Measurements from ENCODE around the gene SKIC8.

SKIC8 gene

DNA sequence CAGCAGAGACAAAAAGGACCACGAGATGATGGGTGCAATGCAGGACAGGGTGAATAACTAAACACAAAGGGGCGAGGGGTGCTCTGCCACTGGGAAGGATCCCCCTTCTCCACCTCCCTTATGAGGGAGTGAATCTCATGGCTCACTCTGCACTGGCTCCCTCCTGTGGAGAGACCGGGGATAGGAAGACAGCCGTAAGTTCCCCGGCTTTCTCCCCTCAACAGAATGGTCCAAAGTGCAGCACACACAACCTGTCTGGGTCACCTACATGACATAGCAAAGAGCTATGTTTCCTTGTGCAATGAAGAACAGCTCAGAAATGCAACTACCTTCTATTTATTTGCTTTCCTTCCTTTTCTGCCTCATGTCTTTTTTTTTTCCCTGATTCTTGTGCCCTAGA, 57.3 kb downstream of the SKIC8 start:
- Histone ChIP-seq H3K4me2 (ENCODE audit: insufficient read depth, low read length, poor library complexity, severe bottlenecking) (no peak overlapping the region), H2BK5ac (ENCODE audit: low read length) (no peak overlapping the region), H2AFZ (ENCODE audit: low read length) (no peak overlapping the region), H3K27me3 (ENCODE audit: control insufficient read depth in 3 of 3, insufficient read depth in 3 of 3, low read depth in 1 of 3, low read length in 3 of 3) (no peaks in the 10 kb centered on the region), H2BK15ac (ENCODE audit: low read length) (no peak overlapping the region), H3K23ac (ENCODE audit: low read depth, low read length, poor library complexity) (no peak overlapping the region), H3K14ac (ENCODE audit: low read length) (no peak overlapping the region), H4K91ac (ENCODE audit: low read depth, low read length, poor library complexity) (no peak overlapping the region), H2BK120ac (ENCODE audit: low read depth, low read length) (no peak overlapping the region), H3K9me3 (replicated peaks in 1 of 2; ENCODE audit: control insufficient read depth in 2 of 2, insufficient read depth in 1 of 2, low read depth in 1 of 2, low read length in 2 of 2) (peaks cover 0 to 2% of the 10 kb centered on the region in 2 donors), H3K4me1 (ENCODE audit: control insufficient read depth in 2 of 2, insufficient read depth in 1 of 2, low read depth in 1 of 2, low read length in 2 of 2) (peaks cover 3 to 5% of the 10 kb centered on the region in 2 donors), H3K36me3 (replicated peaks in 1 of 2; ENCODE audit: control insufficient read depth in 2 of 2, insufficient read depth in 2 of 2, low read length in 2 of 2) (no peaks in the 10 kb centered on the region), H3K79me1 (ENCODE audit: low read depth, low read length) (no peaks in the 10 kb centered on the region), H3K4me3 (ENCODE audit: low read length in 2 of 2) (no peak overlapping the region), H3K18ac (ENCODE audit: low read length) (no peak overlapping the region), H3K9ac (ENCODE audit: low read depth, low read length, poor library complexity) (no peak overlapping the region), H4K8ac (ENCODE audit: low read depth, low read length) (no peak overlapping the region), H3K4ac (ENCODE audit: low read length) (no peak overlapping the region), H2AK5ac (ENCODE audit: low read depth, low read length) (no peak overlapping the region), H3K27ac (replicated peaks; ENCODE audit: low read length) (no peak overlapping the region), H2BK12ac (ENCODE audit: low read length) (no peak overlapping the region)
- peak; percentile 12 for DNase-seq (ENCODE audit: low spot score)
- no CpG with 5 or more reads among the region's 5 CpGs for WGBS, 2 donors (ENCODE audit: extremely low coverage in 2 of 2, insufficient read length in 2 of 2, insufficient replicate concordance in 1 of 2)

DNA sequence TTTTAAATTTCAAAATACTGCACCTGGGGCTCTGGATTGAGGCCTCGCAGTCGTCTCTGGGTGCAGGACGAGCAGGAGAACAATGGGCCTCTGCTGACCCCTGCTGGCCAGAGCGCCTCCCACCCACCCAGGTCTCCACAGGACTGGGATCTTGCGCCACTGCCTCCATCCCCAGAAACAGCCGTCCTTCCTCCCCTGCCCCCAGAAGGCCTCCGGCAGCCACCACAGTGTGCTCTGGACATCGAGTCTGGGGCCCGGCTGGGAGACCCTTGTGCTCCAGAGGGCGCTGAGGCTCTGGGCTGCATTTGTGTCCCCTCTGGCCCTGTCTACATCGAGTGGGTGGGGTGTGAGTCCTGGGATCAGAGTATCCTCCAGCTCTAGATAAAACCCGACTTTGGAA, 58.4 kb downstream of the SKIC8 start:
- Histone ChIP-seq H2AFZ (ENCODE audit: low read length) (peak overlapping the region; percentile 91), H4K91ac (ENCODE audit: low read depth, low read length, poor library complexity) (no peak overlapping the region), H3K79me1 (ENCODE audit: low read depth, low read length) (no peaks in the 10 kb centered on the region), H3K23ac (ENCODE audit: low read depth, low read length, poor library complexity) (no peak overlapping the region), H2BK120ac (ENCODE audit: low read depth, low read length) (no peak overlapping the region), H3K9ac (ENCODE audit: low read depth, low read length, poor library complexity) (no peak overlapping the region), H3K18ac (ENCODE audit: low read length) (peak overlapping the region; percentile 20), H3K36me3 (replicated peaks in 1 of 2; ENCODE audit: control insufficient read depth in 2 of 2, insufficient read depth in 2 of 2, low read length in 2 of 2) (no peaks in the 10 kb centered on the region), H2BK5ac (ENCODE audit: low read length) (no peak overlapping the region), H2AK5ac (ENCODE audit: low read depth, low read length) (no peak overlapping the region), H3K4me1 (ENCODE audit: control insufficient read depth in 2 of 2, insufficient read depth in 1 of 2, low read depth in 1 of 2, low read length in 2 of 2) (peaks cover 3 to 5% of the 10 kb centered on the region in 2 donors), H3K4me2 (ENCODE audit: insufficient read depth, low read length, poor library complexity, severe bottlenecking) (no peak overlapping the region), H3K4me3 (ENCODE audit: low read length in 2 of 2) (peak overlapping the region in 1 of 2 donors; percentile 32), H3K27me3 (ENCODE audit: control insufficient read depth in 3 of 3, insufficient read depth in 3 of 3, low read depth in 1 of 3, low read length in 3 of 3) (no peaks in the 10 kb centered on the region), H3K27ac (replicated peaks; ENCODE audit: low read length) (no peak overlapping the region), H4K8ac (ENCODE audit: low read depth, low read length) (no peak overlapping the region), H3K14ac (ENCODE audit: low read length) (no peak overlapping the region), H3K9me3 (replicated peaks in 1 of 2; ENCODE audit: control insufficient read depth in 2 of 2, insufficient read depth in 1 of 2, low read depth in 1 of 2, low read length in 2 of 2) (no peaks in the 10 kb centered on the region), H2BK15ac (ENCODE audit: low read length) (no peak overlapping the region), H3K4ac (ENCODE audit: low read length) (no peak overlapping the region), H2BK12ac (ENCODE audit: low read length) (no peak overlapping the region)
- DNase-seq (ENCODE audit: low spot score), result peak; percentile 67
- WGBS, 2 donors (ENCODE audit: extremely low coverage in 2 of 2, insufficient read length in 2 of 2, insufficient replicate concordance in 1 of 2), result no CpG with 5 or more reads among the region's 12 CpGs

GRCh38 chr15:78239811-78240210, 59.6 kb downstream of the SKIC8 start:
- Histone ChIP-seq H3K23ac (ENCODE audit: low read depth, low read length, poor library complexity) (no peak overlapping the region), H2BK120ac (ENCODE audit: low read depth, low read length) (no peak overlapping the region), H3K4me1 (ENCODE audit: control insufficient read depth in 2 of 2, insufficient read depth in 1 of 2, low read depth in 1 of 2, low read length in 2 of 2) (peaks cover 4 to 12% of the 10 kb centered on the region in 2 donors), H3K9me3 (replicated peaks in 1 of 2; ENCODE audit: control insufficient read depth in 2 of 2, insufficient read depth in 1 of 2, low read depth in 1 of 2, low read length in 2 of 2) (no peaks in the 10 kb centered on the region), H2BK5ac (ENCODE audit: low read length) (no peak overlapping the region), H3K79me1 (ENCODE audit: low read depth, low read length) (no peaks in the 10 kb centered on the region), H3K14ac (ENCODE audit: low read length) (no peak overlapping the region), H3K36me3 (replicated peaks in 1 of 2; ENCODE audit: control insufficient read depth in 2 of 2, insufficient read depth in 2 of 2, low read length in 2 of 2) (no peaks in the 10 kb centered on the region), H4K8ac (ENCODE audit: low read depth, low read length) (no peak overlapping the region), H3K9ac (ENCODE audit: low read depth, low read length, poor library complexity) (no peak overlapping the region), H2AFZ (ENCODE audit: low read length) (no peak overlapping the region), H2AK5ac (ENCODE audit: low read depth, low read length) (no peak overlapping the region), H3K18ac (ENCODE audit: low read length) (no peak overlapping the region), H3K4me3 (ENCODE audit: low read length in 2 of 2) (no peak overlapping the region), H3K4ac (ENCODE audit: low read length) (no peak overlapping the region), H2BK12ac (ENCODE audit: low read length) (no peak overlapping the region), H2BK15ac (ENCODE audit: low read length) (no peak overlapping the region), H3K27me3 (ENCODE audit: control insufficient read depth in 3 of 3, insufficient read depth in 3 of 3, low read depth in 1 of 3, low read length in 3 of 3) (no peaks in the 10 kb centered on the region), H4K91ac (ENCODE audit: low read depth, low read length, poor library complexity) (no peak overlapping the region), H3K27ac (replicated peaks; ENCODE audit: low read length) (no peak overlapping the region), H3K4me2 (ENCODE audit: insufficient read depth, low read length, poor library complexity, severe bottlenecking) (no peak overlapping the region)
- DNase-seq (ENCODE audit: low spot score), result no peak
- no CpG with 5 or more reads among the region's 5 CpGs for WGBS, 2 donors (ENCODE audit: extremely low coverage in 2 of 2, insufficient read length in 2 of 2, insufficient replicate concordance in 1 of 2)

DNA sequence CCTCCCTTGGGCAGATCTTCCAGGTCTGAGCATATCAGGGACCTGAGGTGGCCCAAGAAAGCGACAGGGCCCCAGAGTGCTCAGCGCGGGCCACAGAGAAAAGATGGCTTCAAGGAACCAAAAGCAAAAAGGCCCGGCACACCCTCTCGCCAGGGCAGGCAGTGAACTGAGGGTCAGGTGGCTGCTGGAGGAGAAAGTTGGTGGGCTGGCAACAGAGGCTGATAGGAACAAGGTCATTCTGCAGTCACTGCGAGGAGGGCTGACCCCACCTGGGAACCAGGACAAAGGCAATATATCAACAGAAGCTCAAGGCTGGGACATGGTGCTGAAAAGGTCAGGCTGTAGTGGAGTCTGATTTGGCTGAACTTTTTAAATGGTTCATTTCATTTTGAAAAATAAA, 62.3 kb downstream of the SKIC8 start:
- Histone ChIP-seq H2BK5ac (ENCODE audit: low read length) (no peak overlapping the region), H4K8ac (ENCODE audit: low read depth, low read length) (no peak overlapping the region)
- no CpG with 5 or more reads among the region's 6 CpGs for WGBS, 2 donors (ENCODE audit: extremely low coverage in 2 of 2, insufficient read length in 2 of 2, insufficient replicate concordance in 1 of 2)

More for the DNA sequence above, 62.3 kb downstream of the SKIC8 start:
- H2AK5ac ChIP-seq (ENCODE audit: low read depth, low read length), result no peak overlapping the region
- DNase-seq (ENCODE audit: low spot score), result no peak
- no peak overlapping the region for H3K18ac ChIP-seq (ENCODE audit: low read length)
- H3K4me2 ChIP-seq (ENCODE audit: insufficient read depth, low read length, poor library complexity, severe bottlenecking), result no peak overlapping the region
- H2AFZ ChIP-seq (ENCODE audit: low read length), result no peak overlapping the region
- H3K9ac ChIP-seq (ENCODE audit: low read depth, low read length, poor library complexity), result no peak overlapping the region
- H3K14ac ChIP-seq (ENCODE audit: low read length), result no peak overlapping the region
- no peak overlapping the region for H3K23ac ChIP-seq (ENCODE audit: low read depth, low read length, poor library complexity)
- H3K36me3 ChIP-seq (replicated peaks in 1 of 2; ENCODE audit: control insufficient read depth in 2 of 2, insufficient read depth in 2 of 2, low read length in 2 of 2), result no peaks in the 10 kb centered on the region
- no peaks in the 10 kb centered on the region for H3K9me3 ChIP-seq (replicated peaks in 1 of 2; ENCODE audit: control insufficient read depth in 2 of 2, insufficient read depth in 1 of 2, low read depth in 1 of 2, low read length in 2 of 2)
- no peak overlapping the region for H3K27ac ChIP-seq (replicated peaks; ENCODE audit: low read length)
- no peak overlapping the region for H2BK15ac ChIP-seq (ENCODE audit: low read length)
- H3K27me3 ChIP-seq (ENCODE audit: control insufficient read depth in 3 of 3, insufficient read depth in 3 of 3, low read depth in 1 of 3, low read length in 3 of 3), result no peaks in the 10 kb centered on the region
- no peak overlapping the region for H4K91ac ChIP-seq (ENCODE audit: low read depth, low read length, poor library complexity)
- no peak overlapping the region for H2BK120ac ChIP-seq (ENCODE audit: low read depth, low read length)
- no peak overlapping the region for H2BK12ac ChIP-seq (ENCODE audit: low read length)
- no peak overlapping the region for H3K4ac ChIP-seq (ENCODE audit: low read length)
- H3K4me3 ChIP-seq (ENCODE audit: low read length in 2 of 2), result no peak overlapping the region
- no peaks in the 10 kb centered on the region for H3K79me1 ChIP-seq (ENCODE audit: low read depth, low read length)
- H3K4me1 ChIP-seq (ENCODE audit: control insufficient read depth in 2 of 2, insufficient read depth in 1 of 2, low read depth in 1 of 2, low read length in 2 of 2), result peaks cover 4 to 13% of the 10 kb centered on the region in 2 donors

Data from neuronal stem cell (in vitro differentiated cells).